Suppressor macrophage (primary cell): ENCODE results near the gene FMO1.

Source experiments
- DNase-seq, 4 experiments: peaks; one replicate each; pipeline ENCODE4 v3.0.0-alpha.2; 2020 to 2022
- total RNA-seq, 17 experiments: gene quantifications; one replicate each; lab custom pipeline; 2026; ENCODE audit warnings: mixed read lengths in 6 of 17, inconsistent platforms in 3 of 17; lab: John Stamatoyannopoulos, UW

Gene FMO1, protein sequence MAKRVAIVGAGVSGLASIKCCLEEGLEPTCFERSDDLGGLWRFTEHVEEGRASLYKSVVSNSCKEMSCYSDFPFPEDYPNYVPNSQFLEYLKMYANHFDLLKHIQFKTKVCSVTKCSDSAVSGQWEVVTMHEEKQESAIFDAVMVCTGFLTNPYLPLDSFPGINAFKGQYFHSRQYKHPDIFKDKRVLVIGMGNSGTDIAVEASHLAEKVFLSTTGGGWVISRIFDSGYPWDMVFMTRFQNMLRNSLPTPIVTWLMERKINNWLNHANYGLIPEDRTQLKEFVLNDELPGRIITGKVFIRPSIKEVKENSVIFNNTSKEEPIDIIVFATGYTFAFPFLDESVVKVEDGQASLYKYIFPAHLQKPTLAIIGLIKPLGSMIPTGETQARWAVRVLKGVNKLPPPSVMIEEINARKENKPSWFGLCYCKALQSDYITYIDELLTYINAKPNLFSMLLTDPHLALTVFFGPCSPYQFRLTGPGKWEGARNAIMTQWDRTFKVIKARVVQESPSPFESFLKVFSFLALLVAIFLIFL
- 0.04 to 1.7 (median 0.22) reads per million in 17 experiments for total RNA-seq

- no peak for DNase-seq
These were observed at the start of gene FMO1 for GRCh38 chr1:171248302-171248701. Gene FMO1, plus strand, starts transcription at chr1:171248494. Its CDS starts 9,594 bp downstream, at chr1:171258088.

DNA sequence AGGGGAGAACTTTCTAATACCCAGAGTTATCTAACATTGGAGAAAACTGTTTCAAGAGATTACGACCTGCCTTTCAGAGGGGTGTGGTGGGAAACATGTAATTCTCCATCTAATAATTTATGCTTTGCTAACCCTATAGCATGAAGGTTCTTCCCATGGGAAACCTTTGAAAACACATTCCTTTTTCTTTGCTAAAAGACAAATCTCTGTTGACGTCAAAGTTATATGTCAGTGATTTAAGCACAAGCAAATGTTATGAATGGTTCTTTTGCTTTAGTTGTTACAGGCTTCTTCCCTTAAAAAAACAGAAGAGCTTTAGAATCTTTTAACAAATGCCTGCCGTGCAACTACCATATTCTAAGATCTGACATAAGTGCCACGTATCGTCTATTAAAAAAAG is 44.0 kb upstream of the FMO1 start:
- no peak for DNase-seq

DNA sequence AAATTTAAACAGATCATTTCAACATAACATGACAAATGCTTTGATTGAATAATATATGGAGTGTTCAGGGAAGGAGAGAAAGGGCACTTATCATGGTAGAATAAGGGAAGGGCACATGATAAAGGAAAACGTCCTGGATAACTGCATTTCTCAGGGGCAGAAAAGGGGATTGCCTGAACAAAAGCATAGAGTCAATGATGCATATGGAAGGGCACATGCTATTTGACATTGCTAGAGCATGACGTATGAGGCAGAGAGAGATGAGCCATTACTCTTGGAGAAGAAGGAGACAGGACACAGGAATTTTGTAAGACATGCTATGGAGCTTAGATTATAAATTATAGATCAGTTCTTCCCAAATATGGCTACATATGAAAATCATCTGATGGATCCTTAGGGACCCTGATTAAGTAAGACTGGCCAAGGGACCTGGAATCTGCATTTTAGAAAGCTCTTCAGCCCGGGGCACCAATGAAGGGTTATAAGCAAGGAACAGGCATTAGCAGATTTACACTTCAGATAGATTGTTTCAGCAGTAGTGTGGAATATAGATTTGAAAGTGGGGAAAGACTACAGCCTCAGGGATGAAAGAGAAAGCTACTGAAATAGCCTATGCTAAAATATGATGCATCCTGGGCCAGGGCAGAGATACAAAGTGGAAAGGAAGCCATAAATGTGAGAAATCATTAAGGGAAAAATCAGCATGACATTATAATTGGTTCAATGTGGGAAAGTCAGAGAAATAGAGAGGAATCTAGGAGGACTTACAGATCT is 41.9 kb upstream of the FMO1 start:
- DNase-seq: no peak

DNA sequence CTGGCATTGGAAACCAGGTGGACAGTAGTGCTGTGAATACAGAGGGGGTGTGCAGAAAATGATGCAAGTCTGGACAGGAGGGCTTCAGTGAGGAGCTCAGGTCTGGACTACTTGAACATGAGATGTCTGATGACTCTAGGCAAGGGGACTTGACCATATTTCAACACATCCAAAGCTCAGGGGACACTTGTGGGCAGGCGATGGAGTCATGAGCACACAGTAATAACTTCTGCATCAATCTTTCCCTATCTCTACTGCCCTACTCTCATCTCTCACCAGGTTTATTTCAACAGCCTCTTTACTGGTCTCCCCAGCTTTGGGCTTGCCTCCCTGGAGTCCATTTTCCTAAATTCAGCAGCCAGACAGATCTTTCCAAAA is 41.3 kb upstream of the FMO1 start:
- no peak for DNase-seq

DNA sequence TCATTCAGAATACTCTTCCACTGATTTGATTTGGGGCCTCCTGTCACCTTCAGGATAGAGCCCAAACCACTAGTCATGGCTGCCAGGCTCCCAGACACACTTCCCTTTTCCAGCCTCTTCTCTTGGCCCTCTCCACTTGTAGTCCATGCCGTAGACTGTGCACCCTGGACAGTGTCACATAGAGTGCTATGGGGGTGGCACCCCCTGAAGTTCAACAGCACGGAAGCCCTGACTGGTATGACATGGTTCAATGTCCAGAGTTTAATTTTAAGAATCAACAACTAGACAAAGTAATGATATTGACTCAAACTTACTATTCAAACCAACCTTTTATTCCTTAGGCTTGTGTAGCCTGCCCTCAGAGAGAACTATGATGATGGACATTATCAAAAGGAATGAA is 40.9 kb upstream of the FMO1 start:
- no peak for DNase-seq

DNA sequence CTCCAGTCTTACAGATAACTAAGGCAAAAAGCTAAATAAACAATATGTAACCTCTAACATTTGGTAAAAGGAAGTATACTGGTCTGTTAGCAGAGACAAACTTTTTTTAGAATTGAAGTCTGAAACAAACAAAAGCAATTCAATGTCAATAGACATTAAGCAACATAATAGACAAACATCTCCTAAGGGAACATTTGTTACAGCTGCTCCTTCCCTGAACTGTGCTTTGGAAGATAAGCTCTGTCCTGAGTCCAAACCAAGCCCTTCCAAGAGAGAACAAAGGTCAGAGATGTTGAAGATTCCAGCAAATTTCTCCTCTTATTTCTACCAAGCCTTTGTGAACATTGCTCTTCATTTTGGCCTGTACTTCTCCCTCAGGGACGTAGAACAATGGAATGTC is 37.9 kb upstream of the FMO1 start:
- DNase-seq: no peak

DNA sequence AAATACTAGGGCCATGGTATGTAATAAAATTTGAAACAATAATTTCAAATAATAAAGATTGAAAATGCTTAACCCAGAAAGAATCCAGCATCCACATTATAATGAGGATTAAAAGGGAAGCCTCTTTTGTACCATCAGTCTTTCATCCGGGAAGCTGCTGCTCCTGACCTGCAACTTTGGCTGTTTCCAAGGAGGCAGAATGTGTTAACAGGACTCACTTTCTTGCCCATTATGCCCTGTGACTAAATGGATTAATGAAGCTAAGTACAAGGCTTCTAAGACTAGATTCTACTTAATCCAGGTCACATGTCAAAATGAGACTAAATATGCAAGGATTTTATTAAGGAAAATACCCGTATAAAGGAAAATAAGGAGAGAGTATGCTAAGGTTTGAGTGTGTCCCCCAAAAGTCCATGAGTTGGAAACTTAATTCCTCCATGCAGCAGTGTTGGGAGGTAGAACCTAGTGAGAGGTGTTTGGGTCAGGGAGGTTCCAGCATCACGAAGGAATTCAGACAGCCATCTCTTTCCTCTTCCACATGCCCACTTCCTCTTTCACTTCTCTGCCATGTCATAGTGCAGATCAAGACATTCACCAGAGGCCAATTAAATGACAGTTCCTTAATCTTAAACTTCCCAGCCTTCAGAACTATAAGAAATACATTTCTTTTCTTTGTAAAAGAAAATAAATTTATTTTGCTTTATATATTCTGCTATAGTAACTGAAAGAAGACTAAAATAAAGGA is 35.5 kb upstream of the FMO1 start:
- DNase-seq: peak; percentile 29 to 73 (median 62)

DNA sequence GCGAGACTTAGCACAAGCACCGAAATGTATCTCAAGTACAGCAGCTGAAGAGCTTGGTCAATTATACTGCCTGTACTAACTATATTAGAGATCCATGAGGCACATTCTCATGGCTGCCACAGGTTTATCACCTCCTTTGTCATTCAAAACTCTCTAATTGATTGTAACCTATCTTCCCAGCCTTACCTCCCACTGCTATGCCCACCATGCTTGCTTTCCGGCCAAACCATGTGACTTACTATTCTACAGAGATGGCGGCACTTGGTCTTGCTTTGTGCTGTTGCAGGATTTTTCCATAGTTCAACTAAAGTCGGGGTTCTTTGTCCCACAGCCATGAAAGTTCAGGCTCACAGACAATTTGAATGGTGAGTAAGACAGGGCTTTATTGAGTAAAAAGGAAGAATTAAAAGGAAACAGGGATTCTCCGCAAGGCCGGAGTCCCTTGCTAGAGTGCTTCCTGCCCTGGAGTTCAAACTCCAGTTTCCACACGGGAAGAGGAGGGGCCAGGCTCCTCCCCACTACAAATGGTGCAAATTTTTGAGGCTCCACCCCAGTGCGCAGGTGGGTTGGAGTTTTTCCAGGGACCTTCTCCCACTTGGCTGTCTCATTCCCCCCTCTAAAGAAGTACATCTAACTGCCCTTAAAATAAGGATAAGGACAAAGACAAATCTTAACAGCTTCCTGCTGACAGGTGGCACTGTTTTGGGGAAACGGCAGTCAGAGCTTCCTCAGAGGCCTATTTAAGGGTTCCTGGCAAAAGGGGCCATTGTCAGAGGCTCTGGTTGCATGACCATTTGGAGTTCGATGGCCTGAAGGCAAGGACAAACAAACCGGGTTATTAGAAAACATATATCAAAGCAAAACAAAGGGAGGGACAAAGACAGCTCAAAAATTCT is 34.5 kb upstream of the FMO1 start:
- no peak for DNase-seq

DNA sequence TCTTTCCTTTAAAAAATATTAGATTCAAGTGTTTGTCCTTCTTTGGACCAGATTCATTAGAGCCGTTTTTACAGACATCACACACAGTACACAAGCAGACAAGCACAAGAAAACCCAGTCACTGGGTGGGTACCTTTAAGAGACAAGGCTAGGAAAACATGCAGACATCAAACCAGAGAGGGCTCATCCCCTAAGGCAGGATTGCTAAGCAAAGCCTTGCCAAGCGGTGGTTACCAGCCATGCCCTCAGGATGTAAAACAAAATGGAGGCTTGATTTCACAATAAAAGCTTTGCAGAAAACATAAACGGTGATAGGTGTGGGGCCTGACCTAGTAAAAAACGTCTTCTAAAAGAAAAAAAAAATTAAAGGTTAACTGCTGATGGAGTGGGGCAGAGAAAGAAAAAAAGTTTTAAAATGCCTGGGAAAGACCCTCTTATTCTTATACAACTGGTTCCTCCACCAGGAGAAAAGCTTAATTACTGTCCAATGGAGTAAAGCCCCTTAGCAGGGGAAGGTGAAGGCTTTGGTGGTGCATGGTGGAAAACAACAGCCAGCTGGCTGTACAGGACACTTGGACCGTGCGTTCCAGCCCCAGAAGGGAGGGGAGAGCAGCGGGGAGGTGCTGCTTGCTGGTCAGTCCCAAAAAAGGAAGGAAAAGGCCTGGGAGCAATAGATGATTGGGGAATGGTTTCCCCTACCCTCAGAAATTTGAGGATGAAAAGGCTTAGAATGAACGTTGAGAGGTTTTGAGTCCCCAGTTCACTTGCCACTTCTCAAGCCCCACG is 30.4 kb upstream of the FMO1 start:
- DNase-seq: no peak

- DNase-seq: no peak
These were observed 29.6 kb upstream of the FMO1 start for GRCh38 chr1:171218661-171219060.

DNA sequence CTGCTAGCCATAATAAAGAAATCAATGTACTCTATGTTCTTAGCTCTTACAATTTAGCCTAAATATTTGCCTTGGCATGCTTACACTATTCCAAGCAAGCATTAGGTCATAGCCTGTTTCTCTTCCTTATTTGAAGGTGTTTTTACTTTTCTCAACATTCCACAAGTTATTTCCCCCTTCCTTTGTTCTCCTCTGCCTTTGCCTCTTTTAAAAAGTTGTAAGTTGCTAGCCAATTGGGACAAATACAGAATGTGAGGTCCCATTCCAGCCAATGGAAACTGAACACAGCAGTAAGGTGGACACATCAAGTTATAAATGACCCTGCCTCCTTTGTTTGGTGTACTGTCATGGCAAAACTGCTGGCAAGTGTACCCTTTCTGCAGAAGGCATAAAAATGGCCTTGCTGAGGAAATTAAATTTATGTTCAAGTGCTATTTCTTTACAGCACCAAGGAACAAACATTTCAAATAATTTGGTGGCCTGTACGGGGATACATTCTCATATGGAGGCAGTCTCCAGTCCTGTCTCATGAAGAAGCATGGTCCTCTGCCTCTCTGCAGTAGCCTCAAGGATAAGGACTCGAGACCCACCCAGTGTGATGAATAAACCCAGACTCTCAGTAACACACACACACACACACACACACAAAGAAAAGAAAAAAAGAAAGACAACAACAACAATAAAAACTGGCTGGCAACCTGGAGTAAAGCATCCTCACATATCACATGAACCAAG is 28.8 kb upstream of the FMO1 start:
- DNase-seq: no peak

GRCh38 chr1:171220081-171220420 is 28.2 kb upstream of the FMO1 start:
- DNase-seq: no peak

- no peak for DNase-seq
These were observed 27.7 kb upstream of the FMO1 start for GRCh38 chr1:171220581-171221054.

DNA sequence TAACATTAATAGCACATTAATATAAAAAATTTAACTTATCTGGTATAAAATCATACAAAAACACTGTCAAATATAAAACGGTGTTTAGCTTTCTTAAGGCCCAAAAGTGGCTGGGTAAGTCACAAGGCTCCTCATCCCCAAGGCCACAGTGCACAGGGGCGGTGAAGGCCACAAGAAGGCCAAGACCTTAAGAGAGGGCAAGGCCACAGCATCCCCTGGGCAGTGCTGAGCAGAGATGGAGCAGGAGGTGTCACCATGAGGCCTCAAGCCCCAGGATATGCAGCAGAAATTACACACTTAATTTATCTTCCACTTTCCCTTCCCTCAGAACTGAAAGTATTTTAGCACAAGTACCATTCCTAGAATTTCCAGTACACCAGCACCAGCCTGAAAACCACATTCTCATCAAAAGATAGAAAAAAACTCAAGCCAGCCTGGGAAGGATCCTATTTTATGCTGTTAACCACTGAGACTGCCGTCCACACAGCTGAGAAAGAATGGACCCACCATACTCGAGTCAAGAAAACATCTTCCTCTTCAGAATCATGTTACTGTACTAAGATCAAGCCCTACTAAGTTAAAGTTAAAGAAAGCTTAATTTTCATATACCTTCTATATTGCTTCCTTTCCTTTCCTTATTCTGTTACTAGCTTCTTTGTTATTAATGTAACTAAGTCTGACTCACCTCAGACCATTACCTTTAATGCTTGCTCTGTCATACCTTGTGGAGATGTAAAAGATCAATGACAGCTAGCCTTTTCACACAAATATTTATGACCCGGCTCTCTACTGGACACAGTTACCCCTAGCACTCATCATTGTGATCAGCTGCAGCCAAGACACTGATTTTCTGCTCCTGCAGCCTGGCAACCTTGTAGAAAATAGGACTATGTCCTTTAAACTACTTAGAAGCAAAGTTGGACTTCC is 26.4 kb upstream of the FMO1 start:
- no peak for DNase-seq

DNA sequence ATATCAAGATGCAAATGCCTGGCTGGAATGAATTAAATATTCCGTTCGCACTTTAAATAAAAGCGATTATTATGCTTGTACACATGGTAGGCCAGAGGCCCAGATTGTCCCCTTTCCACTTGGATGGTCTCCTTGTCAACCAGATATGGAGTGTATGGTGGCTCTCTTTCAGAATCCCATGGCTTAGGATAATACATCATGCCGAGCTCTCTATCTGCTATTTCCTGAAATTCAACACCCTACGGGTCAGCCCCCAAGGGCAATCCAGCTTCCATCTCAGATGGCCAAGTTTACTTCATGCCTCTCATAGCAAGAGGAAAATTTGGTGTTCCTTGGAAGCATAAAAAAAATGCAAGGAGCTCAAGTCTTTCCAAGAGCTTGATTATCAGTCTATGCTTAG is 25.4 kb upstream of the FMO1 start:
- DNase-seq: no peak

GRCh38 chr1:171224257-171224656 is 24.0 kb upstream of the FMO1 start:
- DNase-seq: peak; percentile 13 to 70 (median 48)

GRCh38 chr1:171226747-171227370 is 21.4 kb upstream of the FMO1 start:
- DNase-seq: peak; percentile 62 to 85 (median 77)

GRCh38 chr1:171231326-171231725 is 17.0 kb upstream of the FMO1 start:
- DNase-seq: no peak

DNA sequence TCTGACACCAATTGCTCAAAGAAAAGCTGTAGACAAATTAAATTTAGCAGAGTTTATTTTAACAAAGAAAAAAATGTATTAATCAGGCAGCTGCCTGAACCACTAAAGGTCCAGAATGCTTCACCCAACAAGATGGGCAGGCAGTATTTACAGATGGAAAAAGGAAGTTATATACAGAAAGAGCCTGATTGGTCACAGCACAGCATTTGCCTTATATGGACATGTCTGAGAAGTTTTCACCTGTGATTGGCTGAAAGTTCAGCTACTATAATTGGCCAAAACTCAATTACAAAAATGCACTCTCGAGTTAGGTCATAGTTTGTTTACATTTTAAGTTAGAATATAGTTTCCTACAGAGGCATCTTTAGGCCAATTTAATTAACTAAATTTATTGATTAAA is 15.1 kb upstream of the FMO1 start:
- peak in 1 of 4 experiments; percentile 7 for DNase-seq
